ENCODE data around the gene WWOX.

Gene WWOX

DNA sequence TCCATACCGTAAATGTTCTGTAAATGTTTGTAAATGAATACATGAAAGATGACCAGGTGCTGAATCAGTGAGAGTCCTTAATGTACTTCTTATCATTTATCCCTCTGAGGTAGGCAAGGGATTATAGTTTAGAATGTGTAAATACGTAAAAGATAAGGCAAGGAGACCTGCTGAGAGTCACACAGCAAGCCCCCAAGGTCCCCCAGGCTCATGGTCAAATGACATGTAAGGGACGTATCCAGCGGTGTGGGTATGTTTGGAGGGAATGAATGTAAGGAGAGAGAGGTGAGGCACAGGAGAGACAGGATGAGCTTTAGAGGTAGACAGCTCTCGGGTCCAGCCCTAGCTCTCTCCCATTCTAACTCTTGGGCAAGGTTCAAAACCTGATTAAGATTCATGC is 341.8 kb downstream of the WWOX start:
- Histone ChIP-seq H3K9me3 (ENCODE audit: insufficient read depth, low read length) (no peaks in the 10 kb centered on the region), H3K9ac (ENCODE audit: insufficient read length, low read depth) (no peak overlapping the region), H3K4me3 (ENCODE audit: insufficient read length, low read depth) (no peak overlapping the region), H3K27me3 (ENCODE audit: insufficient read depth, insufficient read length) (no peaks in the 10 kb centered on the region), H3K36me3 (ENCODE audit: insufficient read depth, insufficient read length, low read length) (no peaks in the 10 kb centered on the region), H3K4me1 (ENCODE audit: insufficient read depth, insufficient read length) (no peaks in the 10 kb centered on the region)
- TF ChIP-seq SUZ12 (IDR thresholded peaks at IDR 0.05; ENCODE audit: extremely low read depth, insufficient read depth, insufficient read length), result no peak
- TF ChIP-seq ZNF274 (IDR thresholded peaks at IDR 0.05; ENCODE audit: low read depth, low read length), result no peak
- TF ChIP-seq YY1 (IDR thresholded peaks at IDR 0.05; ENCODE audit: insufficient read depth, insufficient read length), result no peak
- no peak for DNase-seq (ENCODE audit: low read depth, low spot score)

DNA sequence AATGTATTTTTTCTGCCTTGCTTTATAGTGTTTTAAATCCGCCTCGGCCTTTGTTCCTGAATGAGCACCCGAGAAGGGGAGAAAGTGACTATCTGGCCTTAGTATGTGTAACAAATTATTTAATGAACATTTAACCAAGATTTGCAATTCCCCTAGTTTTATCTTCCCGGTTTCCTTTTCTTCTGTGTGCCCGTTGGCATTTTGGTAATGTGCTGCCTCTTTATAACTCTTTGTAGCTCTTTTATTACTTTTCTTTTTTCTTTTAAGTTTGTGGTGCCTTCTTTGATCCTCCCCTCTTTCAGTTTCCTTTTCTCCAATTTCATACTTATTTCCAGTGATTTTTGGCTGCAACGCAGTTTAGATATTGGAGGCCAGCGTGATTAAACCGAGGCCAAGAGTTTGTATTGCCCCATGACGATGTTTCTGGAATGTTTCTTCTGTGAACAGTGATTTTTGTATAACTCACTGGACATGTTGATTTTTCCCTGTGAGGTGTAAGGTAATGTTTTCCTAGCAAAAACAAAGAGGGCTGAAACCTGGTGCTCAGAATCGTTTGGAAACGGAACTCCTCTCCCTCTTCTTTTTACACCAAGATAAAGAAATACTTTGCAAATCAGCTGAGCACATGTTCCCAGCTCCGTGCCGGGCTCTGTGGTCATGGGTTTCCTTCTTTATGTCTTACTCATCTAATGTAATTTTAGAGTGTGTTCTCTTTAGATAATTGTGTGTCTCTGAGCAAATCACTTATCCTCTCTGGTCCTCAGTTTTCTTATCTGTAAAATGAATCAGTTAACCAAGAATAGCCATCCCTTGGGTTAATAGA is 344.3 kb downstream of the WWOX start:
- TF ChIP-seq SUZ12 (IDR thresholded peaks at IDR 0.05; ENCODE audit: extremely low read depth, insufficient read depth, insufficient read length) (no peak), YY1 (IDR thresholded peaks at IDR 0.05; ENCODE audit: insufficient read depth, insufficient read length) (no peak), ZNF274 (IDR thresholded peaks at IDR 0.05; ENCODE audit: low read depth, low read length) (no peak)
- Histone ChIP-seq H3K27me3 (ENCODE audit: insufficient read depth, insufficient read length) (no peaks in the 10 kb centered on the region), H3K36me3 (ENCODE audit: insufficient read depth, insufficient read length, low read length) (no peaks in the 10 kb centered on the region), H3K9ac (ENCODE audit: insufficient read length, low read depth) (no peak overlapping the region), H3K4me1 (ENCODE audit: insufficient read depth, insufficient read length) (no peaks in the 10 kb centered on the region), H3K4me3 (ENCODE audit: insufficient read length, low read depth) (no peak overlapping the region), H3K9me3 (ENCODE audit: insufficient read depth, low read length) (no peaks in the 10 kb centered on the region)
- no peak for DNase-seq (ENCODE audit: low read depth, low spot score)

DNA sequence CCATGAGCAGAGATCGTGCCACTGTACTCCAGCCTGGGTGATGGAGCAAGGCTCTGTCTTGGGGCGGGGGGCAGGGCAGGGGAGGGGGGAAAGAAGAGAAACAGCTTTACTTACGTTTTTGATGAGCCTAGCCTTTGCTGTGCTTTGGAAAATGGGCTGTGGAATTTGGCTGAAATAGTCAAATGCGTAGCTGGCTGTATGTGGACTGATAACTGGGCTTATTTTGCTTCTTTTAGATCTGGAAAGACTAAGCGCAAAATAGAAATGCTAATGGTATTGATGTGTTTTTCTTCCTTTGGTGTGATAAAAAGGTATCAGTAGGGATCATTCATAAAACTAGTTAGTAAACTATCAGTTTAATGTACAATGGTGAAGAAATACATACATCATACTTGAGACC is 346.4 kb downstream of the WWOX start:
- no peak for DNase-seq (ENCODE audit: low read depth, low spot score)
- TF ChIP-seq YY1 (IDR thresholded peaks at IDR 0.05; ENCODE audit: insufficient read depth, insufficient read length) (no peak), SUZ12 (IDR thresholded peaks at IDR 0.05; ENCODE audit: extremely low read depth, insufficient read depth, insufficient read length) (no peak), ZNF274 (IDR thresholded peaks at IDR 0.05; ENCODE audit: low read depth, low read length) (no peak)
- Histone ChIP-seq H3K4me1 (ENCODE audit: insufficient read depth, insufficient read length) (no peaks in the 10 kb centered on the region), H3K4me3 (ENCODE audit: insufficient read length, low read depth) (no peak overlapping the region), H3K9ac (ENCODE audit: insufficient read length, low read depth) (no peak overlapping the region), H3K36me3 (ENCODE audit: insufficient read depth, insufficient read length, low read length) (no peaks in the 10 kb centered on the region), H3K27me3 (ENCODE audit: insufficient read depth, insufficient read length) (no peaks in the 10 kb centered on the region), H3K9me3 (ENCODE audit: insufficient read depth, low read length) (no peaks in the 10 kb centered on the region)

DNA sequence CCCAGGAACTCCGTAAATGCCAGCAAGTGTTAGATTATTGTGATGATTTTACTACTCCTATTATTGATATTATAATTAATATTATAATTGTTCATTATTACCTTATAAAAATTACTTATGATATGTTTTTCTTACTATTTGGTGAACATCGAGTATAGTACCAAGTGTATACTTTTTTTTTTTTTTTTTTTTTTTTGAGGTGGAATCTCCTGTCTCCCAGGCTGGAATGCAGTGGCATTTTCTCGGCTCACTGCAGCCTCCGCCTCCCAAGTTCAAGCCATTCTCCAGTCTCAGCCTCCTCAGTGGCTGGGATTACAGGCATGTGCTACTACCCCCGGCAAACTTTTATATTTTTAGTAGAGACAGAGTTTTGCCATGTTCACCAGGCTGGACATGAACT is 347.0 kb downstream of the WWOX start:
- no peak for DNase-seq (ENCODE audit: low read depth, low spot score)
- Histone ChIP-seq H3K36me3 (ENCODE audit: insufficient read depth, insufficient read length, low read length) (no peaks in the 10 kb centered on the region), H3K4me3 (ENCODE audit: insufficient read length, low read depth) (no peak overlapping the region), H3K27me3 (ENCODE audit: insufficient read depth, insufficient read length) (no peaks in the 10 kb centered on the region), H3K4me1 (ENCODE audit: insufficient read depth, insufficient read length) (no peaks in the 10 kb centered on the region), H3K9ac (ENCODE audit: insufficient read length, low read depth) (no peak overlapping the region), H3K9me3 (ENCODE audit: insufficient read depth, low read length) (no peaks in the 10 kb centered on the region)
- no peak for TF ChIP-seq ZNF274 (IDR thresholded peaks at IDR 0.05; ENCODE audit: low read depth, low read length)
- no peak for TF ChIP-seq YY1 (IDR thresholded peaks at IDR 0.05; ENCODE audit: insufficient read depth, insufficient read length)
- TF ChIP-seq SUZ12 (IDR thresholded peaks at IDR 0.05; ENCODE audit: extremely low read depth, insufficient read depth, insufficient read length), result no peak

DNA sequence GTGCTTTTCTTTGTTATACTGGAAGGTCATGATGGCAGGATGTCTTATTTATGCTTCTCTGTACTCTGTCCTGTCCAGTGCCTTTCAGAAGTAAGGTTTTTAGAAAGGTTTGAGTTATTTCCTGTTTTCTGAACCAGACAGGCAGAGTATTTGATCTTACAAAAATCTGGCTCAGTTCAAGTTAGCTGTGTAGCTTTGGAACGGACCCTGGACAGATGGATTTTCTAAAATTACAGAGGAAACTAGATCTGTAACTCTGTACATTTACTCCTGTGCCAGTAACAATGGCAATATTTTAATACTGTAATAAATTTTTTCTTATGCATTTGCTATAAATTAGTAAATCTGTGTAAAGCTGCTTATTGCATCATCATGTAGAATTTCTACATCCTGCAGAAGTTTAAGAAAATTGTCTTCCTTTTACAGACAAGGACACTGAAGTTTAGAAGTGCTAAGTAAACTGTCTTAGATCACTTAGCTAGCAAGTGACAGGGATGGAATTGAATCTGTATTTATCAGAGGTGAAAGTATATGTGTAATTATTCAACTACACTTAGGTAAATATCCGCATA is 347.6 kb downstream of the WWOX start:
- Histone ChIP-seq H3K4me1 (ENCODE audit: insufficient read depth, insufficient read length) (no peaks in the 10 kb centered on the region), H3K27me3 (ENCODE audit: insufficient read depth, insufficient read length) (no peaks in the 10 kb centered on the region), H3K4me3 (ENCODE audit: insufficient read length, low read depth) (no peak overlapping the region), H3K9me3 (ENCODE audit: insufficient read depth, low read length) (no peaks in the 10 kb centered on the region), H3K36me3 (ENCODE audit: insufficient read depth, insufficient read length, low read length) (no peaks in the 10 kb centered on the region), H3K9ac (ENCODE audit: insufficient read length, low read depth) (no peak overlapping the region)
- no peak for DNase-seq (ENCODE audit: low read depth, low spot score)
- TF ChIP-seq YY1 (IDR thresholded peaks at IDR 0.05; ENCODE audit: insufficient read depth, insufficient read length), result no peak
- TF ChIP-seq SUZ12 (IDR thresholded peaks at IDR 0.05; ENCODE audit: extremely low read depth, insufficient read depth, insufficient read length), result no peak
- no peak for TF ChIP-seq ZNF274 (IDR thresholded peaks at IDR 0.05; ENCODE audit: low read depth, low read length)

DNA sequence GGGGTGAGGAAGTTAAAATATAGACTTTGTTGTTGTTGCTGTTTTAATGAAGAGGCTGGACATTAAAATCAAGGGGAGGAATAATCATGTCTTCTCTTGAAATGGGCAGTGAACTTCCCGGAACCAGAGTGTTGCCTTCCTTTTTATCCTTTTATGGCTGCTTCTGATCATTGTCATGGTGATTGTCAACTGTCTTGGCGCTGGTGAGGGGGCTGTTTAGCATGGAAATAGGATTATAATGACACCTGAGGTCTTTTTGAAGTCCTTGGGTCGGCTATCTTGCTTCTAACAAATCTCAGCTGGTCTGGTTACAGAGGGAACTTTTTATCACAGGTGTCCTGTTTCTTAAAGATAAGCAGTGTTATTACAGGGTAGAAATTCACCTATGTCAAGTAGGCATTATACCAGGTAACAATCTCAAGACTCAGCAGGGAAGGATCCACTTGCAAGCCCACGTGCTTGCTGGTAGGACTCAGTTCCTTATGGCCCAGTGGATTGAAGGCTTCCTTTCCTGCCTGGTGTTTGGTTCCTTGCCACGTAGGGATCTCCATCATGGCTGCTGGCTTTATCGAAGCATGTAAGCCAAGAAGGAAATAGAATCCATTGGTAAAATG is 349.3 kb downstream of the WWOX start:
- H3K9me3 ChIP-seq (ENCODE audit: insufficient read depth, low read length), result no peaks in the 10 kb centered on the region
- no peak for TF ChIP-seq ZNF274 (IDR thresholded peaks at IDR 0.05; ENCODE audit: low read depth, low read length)
- no peak for TF ChIP-seq SUZ12 (IDR thresholded peaks at IDR 0.05; ENCODE audit: extremely low read depth, insufficient read depth, insufficient read length)
- TF ChIP-seq YY1 (IDR thresholded peaks at IDR 0.05; ENCODE audit: insufficient read depth, insufficient read length), result no peak

DNA sequence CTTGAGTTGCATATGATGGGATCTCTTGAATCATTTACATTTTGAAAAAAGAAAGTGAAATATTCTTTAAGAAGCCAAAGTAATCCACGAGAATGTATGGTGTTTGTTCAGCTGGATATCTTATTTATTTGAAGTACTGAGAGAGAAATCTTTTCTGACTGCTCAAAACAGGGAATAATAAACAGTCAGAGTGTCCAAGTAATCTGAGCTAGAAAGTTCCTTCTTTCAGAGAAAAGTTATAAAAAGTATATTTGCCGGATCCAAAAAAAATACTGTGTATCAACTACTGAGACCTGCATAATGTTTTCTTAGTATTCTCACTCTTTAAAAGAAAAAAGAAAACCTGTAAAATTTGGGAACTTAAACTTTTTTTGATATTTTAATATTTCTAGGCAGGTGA is 350.8 kb downstream of the WWOX start:
- no peak for TF ChIP-seq ZNF274 (IDR thresholded peaks at IDR 0.05; ENCODE audit: low read depth, low read length)
- TF ChIP-seq YY1 (IDR thresholded peaks at IDR 0.05; ENCODE audit: insufficient read depth, insufficient read length), result no peak
- no peak for TF ChIP-seq SUZ12 (IDR thresholded peaks at IDR 0.05; ENCODE audit: extremely low read depth, insufficient read depth, insufficient read length)

More for the DNA sequence above, 349.3 kb downstream of the WWOX start:
- Histone ChIP-seq H3K4me1 (ENCODE audit: insufficient read depth, insufficient read length) (no peaks in the 10 kb centered on the region), H3K9ac (ENCODE audit: insufficient read length, low read depth) (no peak overlapping the region), H3K36me3 (ENCODE audit: insufficient read depth, insufficient read length, low read length) (no peaks in the 10 kb centered on the region), H3K4me3 (ENCODE audit: insufficient read length, low read depth) (no peak overlapping the region), H3K27me3 (ENCODE audit: insufficient read depth, insufficient read length) (no peaks in the 10 kb centered on the region)
- peak; percentile 38 for DNase-seq (ENCODE audit: low read depth, low spot score)

More for the DNA sequence above, 350.8 kb downstream of the WWOX start:
- Histone ChIP-seq H3K9me3 (ENCODE audit: insufficient read depth, low read length) (no peaks in the 10 kb centered on the region), H3K36me3 (ENCODE audit: insufficient read depth, insufficient read length, low read length) (no peaks in the 10 kb centered on the region), H3K4me1 (ENCODE audit: insufficient read depth, insufficient read length) (no peaks in the 10 kb centered on the region), H3K9ac (ENCODE audit: insufficient read length, low read depth) (no peak overlapping the region), H3K27me3 (ENCODE audit: insufficient read depth, insufficient read length) (no peaks in the 10 kb centered on the region), H3K4me3 (ENCODE audit: insufficient read length, low read depth) (no peak overlapping the region)
- DNase-seq (ENCODE audit: low read depth, low spot score), result no peak

Measured in NT2/D1 (cell line).